Stomach (tissue), 9 donors: ENCODE data around the gene CARD19. TPM values are rescaled to one million over a fixed set of nuclear protein-coding genes. Genes with fewer than 3 reads are reported as not detected.
A peak's percentile ranks its signal among the peaks of the same experiment; 100 is the strongest.

Experiments
- DNase-seq, 2 donors: peaks; one replicate each; pipeline versions ENCODE4 v3.0.0 to v3.0.0-alpha.2; 2013 to 2019
- H3K27ac ChIP-seq, 5 donors: fragments of 200-600 bp in 4 of 5; sonication (generic) in 4 of 5; one replicate each; pipeline ENCODE4 v1.5.1; 2013 to 2019; ENCODE audit warnings: mild to moderate bottlenecking in 1 of 5, moderate library complexity in 1 of 5
- H3K27me3 ChIP-seq, 3 donors: fragments of 200-600 bp; sonication (generic); one replicate each; pipeline ENCODE4 v1.5.1; 2017 to 2019; ENCODE audit warnings: mixed run types in 1 of 3
- H3K36me3 ChIP-seq, 4 donors: fragments of 200-600 bp; sonication (generic); 1 replicate in 3 of 4; 2 replicates in 1 of 4; pipeline ENCODE4 v1.5.1; 2016 to 2019
- H3K4me1 ChIP-seq, 4 donors: fragments of 200-600 bp; sonication (generic); one replicate each; pipeline ENCODE4 v1.5.1; 2016 to 2019
- H3K4me3 ChIP-seq, 4 donors: fragments of 200-600 bp; sonication (generic) in 3 of 4; one replicate each; pipeline ENCODE4 v1.5.1; 2016 to 2019; ENCODE audit warnings: mild to moderate bottlenecking in 1 of 4
- H3K9me3 ChIP-seq, 4 donors: fragments of 200-600 bp; sonication (generic); one replicate each; pipeline ENCODE4 v1.5.1; 2016 to 2019
- EP300 ChIP-seq: sonication (generic); formaldehyde crosslinking; IDR thresholded peaks from one replicate; pipeline ENCODE4 v1.6.1; 2017; ENCODE audit warnings: antibody characterized with exemption
- POLR2A ChIP-seq, 4 donors: fragments of 450-650 bp; IDR thresholded peaks; one replicate each; pipeline ENCODE4 v1.6.1; 2016; ENCODE audit warnings: antibody characterized with exemption in 4 of 4, control low read depth in 2 of 4, mild to moderate bottlenecking in 1 of 4, moderate library complexity in 1 of 4
- POLR2AphosphoS5 ChIP-seq, 3 donors: sonication (generic); formaldehyde crosslinking; IDR thresholded peaks; one replicate each; pipeline ENCODE4 v1.6.1; 2016; ENCODE audit warnings: antibody characterized with exemption in 3 of 3
- WGBS, 5 donors: extraction: QIAGEN DNeasy Blood & Tissue Kit in 3 of 5; methylation state at CpG; one replicate each; pipeline versions ENCODE4 v1.1.5 to v1.1.7; 2013 to 2018; 5-methylcytosine and 5-hydroxymethylcytosine counted together
- intact Hi-C: fragments of 100-400 bp; cut with DNase I; formaldehyde crosslinking; loops from one replicate; pipeline ENCODE4 v1.15.1; 2023; ENCODE audit warnings: low total_unique reads
- polyA plus RNA-seq, 3 donors: library from polyadenylated mRNA; stranded (reverse); fragments of 200-250 nt; gene quantifications; one replicate each; pipeline ENCODE4 v1.2.3, GENCODE V29; 2013
- total RNA-seq, 5 donors: library from RNA; depleted of rRNA; stranded (reverse); fragments of >200 nt; gene quantifications; one replicate each; pipeline versions ENCODE4 v1.1.0 to v1.2.3, GENCODE V29; 2014 to 2016
- TF ChIP-seq, protein P1 (sequence below), 7 experiments: fragments of 450-650 bp in 4 of 7; fragments of 200-600 bp in 3 of 7; sonication (generic) in 3 of 7; IDR thresholded peaks; one replicate each; pipeline ENCODE4 v1.5.1; 2016 to 2019; ENCODE audit warnings: antibody characterized with exemption in 7 of 7, control low read depth in 2 of 7, mild to moderate bottlenecking in 1 of 7
- donor health status: healthy with polysubstance abuse.
- donor health status: Bipolar disorder and iron deficiency.
- donor health status: healthy.

The CARD19 gene
- total and polyA plus RNA-seq, 8 donors: 14.3 to 95.1 (median 45.6) TPM

DNA sequence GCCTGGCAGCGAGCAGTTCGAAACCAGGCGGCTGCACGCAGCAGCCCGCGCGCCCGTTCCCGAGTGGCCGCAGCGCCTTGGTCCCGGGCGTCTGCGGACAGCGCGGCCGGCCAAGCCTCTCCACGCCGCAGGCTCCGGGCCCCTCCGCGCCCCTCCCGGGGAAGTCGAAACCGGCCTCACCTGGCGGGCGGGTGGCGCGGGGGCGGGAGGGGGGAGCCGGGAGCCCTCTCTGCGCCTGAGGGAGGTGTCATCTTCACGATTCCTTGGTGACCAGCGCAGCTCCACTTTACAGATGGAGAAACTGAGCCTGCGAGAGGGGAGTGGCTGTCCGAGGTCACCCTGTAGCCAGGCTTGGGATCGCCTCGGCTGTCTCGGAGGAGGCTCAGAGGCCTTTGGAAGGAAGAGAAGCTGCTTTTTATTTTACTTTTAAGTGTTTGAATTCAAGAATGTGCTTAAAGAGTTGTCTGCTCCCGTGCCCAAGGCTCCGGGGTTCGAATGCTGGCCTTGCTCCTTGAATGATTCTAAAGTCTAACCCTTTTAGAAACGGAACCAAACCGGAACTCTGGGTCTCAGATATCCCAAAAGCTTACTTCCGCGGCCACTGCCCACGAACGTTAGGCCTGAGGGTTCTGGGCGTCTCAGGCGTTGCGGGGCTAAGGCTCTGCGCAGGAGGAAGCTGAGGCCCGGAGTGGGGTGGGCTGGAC is 36.9 kb upstream of the CARD19 start:
- WGBS, 5 donors: 27 to 57% (median 40%) methylated on average over 19 to 53 of the region's 53 CpGs
- TF ChIP-seq EP300: no peak
- TF ChIP-seq, protein P1, sequence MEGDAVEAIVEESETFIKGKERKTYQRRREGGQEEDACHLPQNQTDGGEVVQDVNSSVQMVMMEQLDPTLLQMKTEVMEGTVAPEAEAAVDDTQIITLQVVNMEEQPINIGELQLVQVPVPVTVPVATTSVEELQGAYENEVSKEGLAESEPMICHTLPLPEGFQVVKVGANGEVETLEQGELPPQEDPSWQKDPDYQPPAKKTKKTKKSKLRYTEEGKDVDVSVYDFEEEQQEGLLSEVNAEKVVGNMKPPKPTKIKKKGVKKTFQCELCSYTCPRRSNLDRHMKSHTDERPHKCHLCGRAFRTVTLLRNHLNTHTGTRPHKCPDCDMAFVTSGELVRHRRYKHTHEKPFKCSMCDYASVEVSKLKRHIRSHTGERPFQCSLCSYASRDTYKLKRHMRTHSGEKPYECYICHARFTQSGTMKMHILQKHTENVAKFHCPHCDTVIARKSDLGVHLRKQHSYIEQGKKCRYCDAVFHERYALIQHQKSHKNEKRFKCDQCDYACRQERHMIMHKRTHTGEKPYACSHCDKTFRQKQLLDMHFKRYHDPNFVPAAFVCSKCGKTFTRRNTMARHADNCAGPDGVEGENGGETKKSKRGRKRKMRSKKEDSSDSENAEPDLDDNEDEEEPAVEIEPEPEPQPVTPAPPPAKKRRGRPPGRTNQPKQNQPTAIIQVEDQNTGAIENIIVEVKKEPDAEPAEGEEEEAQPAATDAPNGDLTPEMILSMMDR (IDR thresholded peaks at IDR 0.05): no peak
- TF ChIP-seq POLR2A (IDR thresholded peaks at IDR 0.05): no peak
- TF ChIP-seq POLR2AphosphoS5 (IDR thresholded peaks at IDR 0.05): no peak
- Histone ChIP-seq H3K27ac (peak overlapping the region; percentile 39 to 81 (median 69)), H3K4me1 (peaks cover 38 to 69% (median 49%) of the 10 kb centered on the region in 4 donors), H3K27me3 (no peaks in the 10 kb centered on the region), H3K9me3 (no peaks in the 10 kb centered on the region), H3K4me3 (peak overlapping the region; percentile 55 to 65 (median 58)), H3K36me3 (no peaks in the 10 kb centered on the region)
- DNase-seq: peak; percentile 24 to 34
- intact Hi-C loops: no loop called here

DNA sequence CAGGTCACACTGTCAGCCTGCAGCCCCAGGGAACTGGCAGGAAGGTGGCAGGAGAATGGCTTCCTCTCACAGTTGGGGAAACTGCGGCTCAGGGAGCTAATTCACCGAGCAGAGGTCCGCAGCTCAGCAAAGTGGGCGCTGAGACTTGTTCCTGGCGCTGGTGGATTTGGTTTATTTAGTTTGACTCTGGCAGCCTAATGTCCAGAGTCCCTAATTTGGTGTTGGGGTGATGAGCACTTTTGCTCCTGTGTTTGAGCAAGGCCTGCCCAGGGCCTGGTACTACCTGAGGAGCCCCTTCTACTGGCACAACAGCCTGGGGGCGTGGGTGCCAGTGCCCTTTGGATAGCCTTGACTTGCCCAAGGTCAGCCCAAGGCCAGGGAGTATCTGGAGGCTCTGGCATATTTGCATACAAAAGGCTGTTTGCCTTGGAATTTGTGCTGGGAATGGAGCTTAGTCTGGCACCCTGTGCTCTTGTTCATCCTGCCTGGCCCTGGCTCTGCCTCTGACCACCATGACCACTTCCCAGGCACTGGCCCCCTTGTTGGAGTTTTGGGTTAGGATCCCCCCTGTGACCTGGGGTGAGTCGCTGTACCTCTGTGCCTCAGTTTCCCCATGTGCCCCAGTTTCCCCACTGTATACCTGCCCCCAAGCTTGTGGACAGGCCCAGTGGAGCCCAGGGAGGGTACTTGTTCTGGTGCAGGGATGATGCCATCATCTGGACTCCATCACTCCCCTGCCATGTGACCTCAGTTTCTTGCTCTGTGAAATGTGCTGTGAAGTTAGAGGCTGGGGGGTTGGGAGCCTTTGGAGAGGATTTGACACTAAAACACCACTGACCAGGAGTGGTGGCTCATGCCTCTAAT is 36.1 kb upstream of the CARD19 start:
- WGBS, 5 donors: 44 to 95% (median 76%) methylated on average over 6 to 7 of the region's 7 CpGs
- no peaks in the 10 kb centered on the region for H3K9me3 ChIP-seq
- peaks cover 38 to 70% (median 49%) of the 10 kb centered on the region in 4 donors for H3K4me1 ChIP-seq
- peak overlapping the region; percentile 55 to 65 (median 58) for H3K4me3 ChIP-seq
- peak overlapping the region; percentile 1 to 81 (median 69) for H3K27ac ChIP-seq
- intact Hi-C loops: no loop called here
- DNase-seq: no peak
- no peaks in the 10 kb centered on the region for H3K27me3 ChIP-seq
- TF ChIP-seq, protein P1 (IDR thresholded peaks at IDR 0.05): no peak
- no peak for TF ChIP-seq POLR2A (IDR thresholded peaks at IDR 0.05)
- TF ChIP-seq EP300: no peak
- no peak for TF ChIP-seq POLR2AphosphoS5 (IDR thresholded peaks at IDR 0.05)
- H3K36me3 ChIP-seq: no peaks in the 10 kb centered on the region

DNA sequence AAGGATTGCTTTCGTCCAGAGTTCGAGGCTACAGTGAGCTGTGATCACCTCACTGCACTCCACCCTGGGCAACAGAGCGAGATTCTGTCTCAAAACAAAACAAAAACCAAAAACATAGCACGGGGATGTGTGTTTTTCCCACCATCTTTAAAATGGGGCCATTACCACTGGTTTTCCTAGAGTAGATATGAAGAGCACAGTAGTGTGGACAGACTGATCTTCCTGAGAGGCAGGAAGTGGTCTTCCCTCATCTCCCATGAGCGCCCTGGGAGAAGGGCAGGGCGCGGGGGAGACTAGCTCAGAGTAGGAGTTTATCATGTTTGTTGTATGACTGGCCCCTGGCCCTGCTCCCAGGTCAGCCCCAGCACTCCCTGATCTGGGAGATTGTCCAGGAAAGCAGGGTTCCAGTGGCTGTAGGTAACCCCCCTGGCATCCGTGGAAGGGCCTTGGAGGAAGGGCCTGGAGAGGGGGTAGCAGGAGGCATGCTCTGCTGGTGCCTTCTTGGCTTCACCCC is 35.2 kb upstream of the CARD19 start:
- TF ChIP-seq POLR2AphosphoS5 (IDR thresholded peaks at IDR 0.05) (no peak), EP300 (no peak), POLR2A (IDR thresholded peaks at IDR 0.05) (no peak)
- TF ChIP-seq, protein P1 (IDR thresholded peaks at IDR 0.05): no peak
- intact Hi-C loops: no loop called here
- Histone ChIP-seq H3K9me3 (no peaks in the 10 kb centered on the region), H3K27ac (peak overlapping the region in 3 of 5 donors; percentile 20 to 58 (median 49)), H3K36me3 (no peaks in the 10 kb centered on the region), H3K4me3 (no peak overlapping the region), H3K27me3 (no peaks in the 10 kb centered on the region), H3K4me1 (peaks cover 38 to 70% (median 49%) of the 10 kb centered on the region in 4 donors)
- 50 to 63% (median 61%) methylated on average over 8 of the region's 8 CpGs for WGBS, 5 donors
- DNase-seq: peak; percentile 33 to 52

DNA sequence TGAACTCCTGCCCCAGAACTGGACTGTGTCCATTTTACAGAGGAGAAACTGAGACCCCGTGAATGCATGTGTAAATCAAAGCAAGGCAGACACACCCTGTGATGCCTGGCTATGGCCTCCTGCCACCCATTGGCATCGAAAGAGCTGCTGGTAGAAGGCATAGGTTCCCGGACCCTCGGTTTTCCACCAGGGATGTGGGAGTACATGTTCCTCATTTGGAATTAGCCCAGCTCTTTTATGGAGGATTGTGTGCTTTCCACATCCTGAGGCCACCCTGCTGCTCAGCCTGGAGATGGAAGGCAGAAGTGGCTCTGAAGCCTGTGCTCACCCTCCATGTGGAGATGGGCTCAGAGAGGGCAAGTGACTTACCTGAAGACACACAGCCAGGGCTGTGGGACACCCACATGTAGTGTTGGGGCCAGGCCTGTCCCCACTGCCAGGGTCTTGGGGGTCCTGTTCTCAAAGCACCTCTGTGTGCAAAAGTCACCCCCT is 34.7 kb upstream of the CARD19 start:
- no peak for DNase-seq
- H3K9me3 ChIP-seq: no peaks in the 10 kb centered on the region
- no peaks in the 10 kb centered on the region for H3K27me3 ChIP-seq
- peaks cover 38 to 70% (median 49%) of the 10 kb centered on the region in 4 donors for H3K4me1 ChIP-seq
- H3K36me3 ChIP-seq: no peaks in the 10 kb centered on the region
- no peak overlapping the region for H3K4me3 ChIP-seq
- TF ChIP-seq, protein P1 (IDR thresholded peaks at IDR 0.05): no peak
- TF ChIP-seq POLR2A (IDR thresholded peaks at IDR 0.05) (no peak), POLR2AphosphoS5 (IDR thresholded peaks at IDR 0.05) (no peak), EP300 (no peak)
- intact Hi-C loops: no loop called here
- WGBS, 5 donors: 48 to 71% (median 65%) methylated on average over 3 to 4 of the region's 4 CpGs
- H3K27ac ChIP-seq: peak overlapping the region in 3 of 5 donors; percentile 20 to 58 (median 49)
